Stimulated activated CD8-positive, alpha-beta memory T cell treated with anti-CD3 and anti-CD28 coated beads, Interleukin-15, amount 100 ng/mL, for 24 hours (primary cell): ENCODE results near the gene STX18.

Source experiments
- DNase-seq: peaks from one replicate; pipeline ENCODE4 v3.0.0-alpha.2; 2020; ENCODE audit warnings: low read depth

STX18 gene

DNA sequence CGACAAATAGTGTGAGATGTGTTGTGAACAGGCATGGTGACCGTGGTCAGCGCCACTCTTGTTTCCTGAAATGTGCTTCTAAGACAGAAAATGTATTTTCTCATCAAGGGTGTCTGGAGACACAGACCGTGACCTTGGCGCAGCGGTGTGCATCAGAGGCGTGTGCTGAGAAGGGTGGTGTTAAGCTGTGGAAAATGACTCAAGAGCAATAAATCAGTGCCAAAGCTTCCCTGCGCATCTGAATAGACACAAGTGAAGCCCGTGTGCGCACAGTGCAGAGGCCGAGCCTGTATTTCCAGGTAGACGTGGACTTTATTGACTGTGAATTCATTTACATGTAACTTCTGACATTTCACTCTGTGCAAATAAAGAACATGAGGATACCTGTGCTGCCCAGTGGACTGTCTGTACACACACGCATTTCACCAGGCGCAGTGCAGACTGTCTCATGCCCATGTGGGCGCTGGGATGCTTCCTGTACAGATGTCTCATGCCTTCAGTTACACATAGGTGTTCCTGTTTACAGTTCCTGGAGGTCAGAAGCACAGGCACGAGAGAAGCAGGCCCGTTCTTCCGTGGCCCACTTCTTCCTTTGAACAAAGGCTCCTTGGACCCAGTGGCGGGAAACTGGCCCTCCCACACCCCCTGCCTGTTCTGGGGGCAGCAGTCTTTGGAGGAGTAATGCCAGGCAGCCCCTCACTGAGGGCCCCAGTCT, 123.0 kb downstream of the STX18 start:
- DNase-seq, result no peak

DNA sequence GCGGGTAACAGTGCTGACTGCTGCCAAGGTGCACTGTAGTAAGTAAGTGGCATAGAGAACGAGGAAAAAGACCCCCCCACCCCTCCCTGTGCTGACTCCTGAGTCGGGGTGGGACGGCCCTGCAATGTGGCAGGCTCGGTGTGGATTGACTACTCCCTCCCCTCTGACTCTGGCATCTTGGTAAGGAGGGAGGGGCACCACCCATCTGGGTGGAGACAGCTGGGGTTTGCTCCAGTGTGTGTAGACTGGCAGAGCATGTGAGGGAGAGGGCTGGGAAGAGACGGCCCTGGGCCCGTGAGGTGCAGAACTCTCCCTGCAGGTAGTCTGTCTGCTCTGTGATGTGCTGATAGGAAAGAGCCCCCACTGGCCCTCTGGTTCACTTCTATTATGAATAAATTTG, 124.0 kb downstream of the STX18 start:
- DNase-seq, result no peak

DNA sequence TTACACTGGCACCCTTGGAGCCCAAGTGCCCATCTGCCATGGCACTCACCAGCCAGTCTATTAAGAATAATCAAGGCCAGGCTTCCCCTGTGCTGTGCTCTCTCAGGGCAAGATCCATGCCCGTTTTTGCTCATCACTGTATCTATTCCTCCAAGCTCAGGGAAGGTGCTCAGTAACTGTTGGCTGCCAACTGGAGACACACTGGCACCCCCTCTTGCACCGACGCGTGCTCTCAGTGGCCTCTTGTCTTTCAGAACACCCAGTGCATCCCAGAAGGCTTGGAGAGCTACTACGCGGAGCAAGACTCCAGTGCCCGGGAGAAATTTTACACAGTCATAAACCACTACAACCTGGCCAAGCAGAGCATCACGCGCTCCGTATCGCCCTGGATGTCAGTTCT, 124.9 kb downstream of the STX18 start:
- no peak for DNase-seq

DNA sequence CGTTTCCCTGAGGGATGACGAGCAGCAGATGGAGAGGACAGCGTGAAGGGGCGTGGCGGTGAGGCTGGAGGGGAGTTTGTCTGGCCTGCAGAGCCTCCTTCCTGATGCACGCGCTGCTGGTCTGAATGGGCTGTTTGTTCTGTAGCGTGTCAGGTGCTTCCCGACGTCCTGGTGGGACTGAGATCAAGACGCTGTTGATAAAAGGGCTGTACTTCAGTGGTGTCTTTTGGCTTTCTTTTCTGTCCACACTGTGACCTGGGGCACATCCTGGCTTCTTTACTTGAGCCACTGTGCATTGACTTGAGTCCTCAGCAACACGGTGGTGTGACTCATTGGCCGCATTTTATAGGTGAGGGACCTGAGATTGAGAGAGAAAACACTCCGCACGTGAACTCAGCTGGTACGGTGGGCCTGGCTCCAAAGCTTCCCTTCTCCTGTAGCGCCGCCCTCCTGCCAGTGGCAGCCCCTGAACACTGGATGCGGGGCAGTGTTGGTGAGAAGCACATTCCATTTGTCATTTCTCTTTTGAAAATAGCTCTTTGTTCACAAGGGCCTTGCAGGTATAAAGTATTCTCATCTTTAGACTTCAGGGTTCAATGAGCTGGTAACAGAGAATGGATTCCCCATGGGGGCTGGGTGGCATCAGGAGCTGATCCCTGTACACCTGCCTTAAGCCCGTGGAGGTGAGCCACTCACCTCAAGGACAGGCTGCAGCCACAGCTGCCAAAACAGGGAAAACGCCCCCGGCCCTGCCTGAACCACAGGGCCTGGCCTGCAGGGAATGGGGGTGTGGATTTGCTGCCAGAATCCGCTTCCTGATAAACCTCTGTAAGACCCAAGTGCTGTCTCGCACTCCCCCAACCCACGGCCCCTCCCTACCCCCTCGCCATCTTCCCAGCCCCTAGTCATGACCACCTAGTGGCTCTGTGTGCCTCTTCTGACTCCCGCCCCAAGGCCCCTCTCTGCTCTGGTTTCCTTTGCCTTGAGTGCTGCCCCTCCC, 125.7 kb downstream of the STX18 start:
- no peak for DNase-seq

DNA sequence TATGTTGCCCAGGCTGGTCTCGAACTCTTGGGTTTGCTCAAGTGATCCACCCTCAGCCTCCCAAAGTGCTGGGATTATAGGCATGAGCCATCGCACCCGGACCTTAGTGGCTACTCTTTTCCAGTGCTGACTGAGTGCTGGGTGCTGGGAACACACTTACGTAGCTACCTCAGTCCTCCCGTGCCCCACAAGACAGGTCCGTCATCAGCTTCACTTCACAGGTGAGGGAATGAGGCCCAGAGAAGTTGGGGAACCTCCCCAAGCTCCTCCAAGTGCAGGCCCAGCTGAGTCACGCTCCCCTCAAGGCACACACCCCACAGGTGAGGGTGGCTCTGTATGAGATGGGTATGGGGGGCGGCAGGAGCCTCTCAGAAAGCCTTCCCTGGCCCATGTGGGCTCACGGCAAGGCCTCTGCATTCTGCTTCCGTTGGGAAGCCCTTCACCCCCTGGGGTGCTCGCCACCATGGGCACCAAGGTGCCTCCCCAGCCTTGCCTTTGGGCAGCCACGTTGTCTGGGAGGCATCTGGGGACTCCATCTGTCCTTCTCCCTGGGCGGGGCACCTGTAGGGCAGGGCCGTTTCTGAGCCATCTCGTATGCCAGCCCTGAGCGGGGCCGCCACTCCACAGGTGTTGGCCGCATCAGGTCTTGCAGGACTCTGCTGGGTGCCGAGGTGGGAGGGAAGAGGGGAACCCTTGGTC, 126.6 kb downstream of the STX18 start:
- DNase-seq, result no peak

DNA sequence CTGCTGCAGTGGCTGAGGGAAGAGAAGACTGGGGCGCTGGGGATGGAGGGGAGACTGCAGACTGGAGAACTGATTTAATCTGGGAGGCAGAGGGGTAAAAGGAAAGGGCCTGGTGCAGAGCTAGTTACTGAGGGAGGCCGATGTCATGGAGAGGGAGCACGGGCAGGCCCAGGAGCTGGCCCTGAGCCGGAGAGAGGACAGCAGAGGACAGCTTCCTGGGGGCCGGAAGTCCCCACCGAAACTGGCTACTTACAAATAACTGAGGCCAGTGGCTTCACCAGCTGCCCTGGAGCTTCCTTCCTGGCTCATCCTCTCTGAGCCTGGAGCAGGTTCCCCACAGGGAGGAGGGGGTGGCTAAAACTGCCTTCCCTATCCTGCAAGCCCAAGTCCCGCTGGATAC, 128.0 kb downstream of the STX18 start:
- DNase-seq, result no peak

DNA sequence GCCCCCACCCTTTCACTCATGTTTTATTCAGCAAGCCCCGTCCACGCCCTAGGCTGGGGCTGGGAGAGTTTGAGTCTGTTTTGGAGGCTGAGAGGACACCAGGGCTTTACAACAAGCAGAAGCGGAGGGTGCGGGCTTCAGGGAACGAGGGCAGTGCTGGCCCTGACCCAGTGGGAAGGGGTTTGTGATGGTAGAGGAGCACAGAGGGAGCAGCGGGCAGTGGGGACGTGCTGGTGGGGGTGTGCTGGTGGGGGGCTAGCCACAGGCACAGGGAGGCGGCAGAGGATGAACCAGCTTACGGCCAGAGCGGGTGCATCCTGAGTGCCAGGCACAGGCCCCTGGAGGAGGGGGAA, 128.5 kb downstream of the STX18 start:
- DNase-seq, result no peak

DNA sequence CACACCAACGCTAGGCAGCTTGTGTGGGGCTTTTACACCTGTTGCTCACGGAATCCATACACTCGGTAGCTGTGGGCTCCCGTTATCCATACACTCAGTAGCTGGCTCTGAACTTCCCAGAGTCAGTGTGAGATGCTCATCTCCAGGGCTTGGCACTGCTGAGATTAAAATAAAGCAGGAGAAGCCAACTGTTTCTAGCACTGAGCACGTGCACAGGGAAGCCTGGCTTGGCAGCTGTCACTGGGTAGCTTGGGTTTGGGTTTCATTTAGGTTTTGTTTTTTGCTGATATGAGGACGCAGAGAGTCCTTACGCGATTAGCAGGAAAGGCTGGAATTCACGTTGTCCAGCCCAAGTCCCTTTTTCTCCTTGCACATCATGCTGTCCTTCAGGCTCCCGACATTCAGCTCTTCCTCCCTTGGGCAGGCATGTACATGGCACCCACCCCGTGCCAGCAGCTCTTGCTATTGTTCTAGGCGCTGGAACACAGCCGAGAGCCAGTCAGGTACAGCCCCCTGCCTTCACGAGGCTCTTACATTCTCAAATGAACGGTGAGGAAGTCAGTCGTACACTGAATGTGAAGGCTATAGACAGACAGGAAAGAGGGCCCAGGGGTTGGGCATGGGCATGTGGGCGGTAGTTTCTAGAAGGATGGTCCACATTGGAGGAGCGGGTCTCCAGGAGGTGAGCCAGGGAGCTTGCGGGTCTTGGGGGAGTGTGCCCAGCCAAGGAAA, 129.0 kb downstream of the STX18 start:
- no peak for DNase-seq

DNA sequence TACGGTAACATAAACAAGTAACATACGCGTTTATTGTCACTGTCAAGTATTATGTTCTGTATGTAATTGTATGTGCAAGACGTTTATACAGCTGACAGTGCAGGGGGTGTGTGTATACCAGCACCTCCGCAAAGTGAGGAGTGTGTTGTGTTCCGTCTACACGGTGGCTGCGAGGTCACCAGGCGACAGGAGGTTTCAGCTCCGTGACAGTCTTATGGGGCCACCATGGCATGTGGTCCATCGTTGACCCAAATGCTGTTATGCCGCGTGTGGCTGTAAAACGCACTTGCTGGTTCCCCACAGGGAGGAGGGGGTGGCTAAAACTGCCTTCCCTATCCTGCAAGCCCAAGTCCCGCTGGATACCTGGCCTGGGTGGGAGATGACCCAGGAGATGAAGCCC, 129.9 kb downstream of the STX18 start:
- DNase-seq, result no peak

DNA sequence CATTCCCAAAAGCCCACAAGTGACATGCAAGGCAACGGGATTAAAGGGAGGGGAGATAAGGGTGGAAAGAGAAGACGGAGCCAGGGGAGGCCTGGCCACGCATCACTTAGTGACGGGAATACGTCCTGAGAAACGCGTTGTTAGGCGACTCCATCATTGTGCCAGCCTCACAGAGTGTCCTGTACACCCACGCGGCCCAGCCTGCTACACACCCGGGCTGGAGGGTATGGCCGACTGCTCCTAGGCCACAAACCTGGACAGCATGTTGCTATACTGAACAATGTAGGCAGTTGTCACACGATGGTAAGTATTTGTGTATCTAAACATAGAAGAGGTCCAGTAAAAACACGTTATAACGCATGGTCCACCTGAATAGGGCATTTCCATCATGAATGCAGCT, 131.6 kb downstream of the STX18 start:
- no peak for DNase-seq

DNA sequence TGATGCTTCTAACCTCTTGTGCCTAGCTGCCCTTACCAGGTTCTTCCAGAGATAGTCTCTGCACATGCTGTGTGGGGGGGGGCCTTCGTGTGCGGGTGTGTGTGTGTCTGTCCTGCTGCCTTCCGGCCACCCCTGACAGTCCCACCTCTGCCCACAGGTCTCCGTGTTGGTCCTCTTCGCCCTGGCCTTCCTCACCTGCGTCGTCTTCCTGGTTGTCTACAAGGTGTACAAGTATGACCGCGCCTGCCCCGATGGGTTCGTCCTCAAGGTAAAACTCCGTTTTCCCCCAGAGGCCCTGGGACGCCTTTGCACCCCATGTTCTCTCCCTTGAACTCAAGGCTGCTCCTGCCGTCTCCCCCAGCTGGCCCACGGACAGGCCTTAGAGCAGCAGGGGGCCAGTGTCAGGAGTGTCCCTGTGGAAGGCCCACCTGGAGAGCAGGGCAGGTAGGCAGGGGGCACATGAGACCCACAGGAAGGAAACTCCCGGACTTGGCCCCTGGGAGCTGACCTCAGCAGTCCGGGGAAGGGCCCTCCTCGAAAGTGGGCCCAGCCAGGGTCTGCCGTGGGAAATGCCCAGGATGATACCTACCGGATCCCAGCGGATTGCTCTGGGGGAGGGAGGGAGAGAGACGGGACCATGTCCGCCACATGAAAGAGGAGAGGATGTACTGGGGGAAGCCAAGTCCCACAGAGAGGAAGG, 132.3 kb downstream of the STX18 start:
- no peak for DNase-seq

DNA sequence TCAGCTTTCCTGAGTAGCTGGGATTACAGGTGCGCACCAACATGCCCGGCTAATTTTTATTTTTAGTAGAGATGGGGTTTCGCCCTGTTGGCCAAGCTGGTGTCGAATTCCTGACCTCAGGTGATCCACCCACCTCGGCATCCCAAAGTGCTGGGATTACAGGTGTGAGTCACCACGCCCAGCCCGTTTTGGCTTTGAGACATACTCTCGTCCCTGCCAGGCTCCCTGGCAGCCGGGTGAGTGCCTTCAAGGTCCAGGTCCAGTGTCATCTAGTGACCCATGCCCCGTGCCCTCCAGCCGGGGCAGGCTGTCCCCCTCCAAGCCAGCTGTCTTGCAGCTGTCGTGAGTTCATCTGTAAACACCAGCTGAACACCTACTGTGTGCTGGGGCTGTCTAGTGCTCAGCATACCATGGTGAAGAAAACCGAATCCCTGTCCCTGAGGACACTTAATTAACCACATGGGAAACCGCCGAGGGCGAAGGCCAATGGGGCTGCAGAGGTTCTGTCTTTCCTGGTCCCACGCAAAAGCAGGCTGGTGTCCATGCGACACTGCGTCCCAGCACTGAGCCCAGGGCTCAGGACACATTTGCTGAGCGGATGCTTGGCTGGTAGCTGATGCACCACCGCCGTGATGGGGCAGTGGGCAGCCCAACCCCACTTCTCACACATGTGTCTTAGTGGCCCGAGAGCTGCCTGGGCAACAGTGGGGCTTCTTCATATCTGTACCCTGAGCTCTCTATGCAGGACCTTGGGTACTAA, 133.1 kb downstream of the STX18 start:
- DNase-seq, result no peak

DNA sequence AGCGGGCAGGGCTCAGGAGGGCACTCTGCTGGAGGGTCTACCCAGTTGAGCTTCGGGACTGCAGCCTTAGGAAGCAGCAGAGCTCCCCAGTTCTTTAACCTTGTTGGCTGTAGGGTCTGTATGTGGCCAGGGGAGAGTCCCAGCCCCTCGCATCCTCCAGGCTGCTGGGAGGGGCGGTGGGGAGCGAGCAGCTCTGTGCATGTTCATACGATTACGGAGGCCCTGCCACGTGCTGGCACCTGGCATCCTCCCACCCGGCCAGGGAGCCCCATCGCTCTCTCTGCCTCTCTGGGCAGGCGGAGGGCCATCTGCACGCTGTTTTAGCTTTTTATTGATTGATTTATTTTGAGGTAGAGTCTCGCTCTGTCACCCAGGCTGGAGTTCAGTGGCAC, 133.7 kb downstream of the STX18 start:
- DNase-seq, result no peak

DNA sequence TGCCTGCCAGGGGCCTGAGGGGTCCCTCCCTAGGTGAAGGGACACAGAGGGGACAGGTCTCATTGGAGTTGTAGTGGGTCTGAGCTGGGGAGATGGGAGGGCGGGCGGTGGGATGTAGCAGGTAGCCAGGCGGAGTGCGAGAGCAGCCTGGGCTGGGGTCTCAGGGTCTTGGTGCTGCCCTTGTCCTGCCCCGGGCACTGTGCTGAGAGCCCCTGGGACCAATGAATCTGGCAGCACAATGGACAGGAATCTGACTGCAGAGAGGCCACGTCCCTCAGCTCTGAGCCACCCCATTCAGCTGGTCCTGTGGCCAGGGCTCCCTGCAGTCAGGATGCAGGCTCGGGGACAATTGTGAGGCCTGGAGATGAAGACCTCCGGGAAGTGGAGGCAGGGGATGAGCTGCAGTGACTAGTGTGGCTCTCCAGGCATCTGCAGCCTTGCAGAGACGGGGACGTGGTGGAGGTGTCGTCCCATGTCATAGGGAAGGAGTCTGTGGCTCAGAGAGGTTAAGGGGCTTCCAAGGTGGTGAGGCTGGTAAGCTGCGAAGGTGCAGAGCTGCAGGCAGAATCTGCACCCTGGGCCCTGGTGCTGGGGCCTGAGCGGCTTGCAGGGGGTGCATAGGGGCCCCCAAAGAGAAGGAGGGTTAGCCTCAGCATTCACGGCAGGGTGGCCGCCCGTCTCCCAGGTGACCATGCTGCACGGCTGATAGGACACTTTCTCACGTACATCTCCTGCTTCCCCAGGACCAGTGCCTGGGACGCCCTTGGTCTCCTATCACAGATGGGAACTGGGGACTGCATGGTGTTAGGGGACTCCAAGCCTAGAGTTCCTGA, 134.3 kb downstream of the STX18 start:
- no peak for DNase-seq

DNA sequence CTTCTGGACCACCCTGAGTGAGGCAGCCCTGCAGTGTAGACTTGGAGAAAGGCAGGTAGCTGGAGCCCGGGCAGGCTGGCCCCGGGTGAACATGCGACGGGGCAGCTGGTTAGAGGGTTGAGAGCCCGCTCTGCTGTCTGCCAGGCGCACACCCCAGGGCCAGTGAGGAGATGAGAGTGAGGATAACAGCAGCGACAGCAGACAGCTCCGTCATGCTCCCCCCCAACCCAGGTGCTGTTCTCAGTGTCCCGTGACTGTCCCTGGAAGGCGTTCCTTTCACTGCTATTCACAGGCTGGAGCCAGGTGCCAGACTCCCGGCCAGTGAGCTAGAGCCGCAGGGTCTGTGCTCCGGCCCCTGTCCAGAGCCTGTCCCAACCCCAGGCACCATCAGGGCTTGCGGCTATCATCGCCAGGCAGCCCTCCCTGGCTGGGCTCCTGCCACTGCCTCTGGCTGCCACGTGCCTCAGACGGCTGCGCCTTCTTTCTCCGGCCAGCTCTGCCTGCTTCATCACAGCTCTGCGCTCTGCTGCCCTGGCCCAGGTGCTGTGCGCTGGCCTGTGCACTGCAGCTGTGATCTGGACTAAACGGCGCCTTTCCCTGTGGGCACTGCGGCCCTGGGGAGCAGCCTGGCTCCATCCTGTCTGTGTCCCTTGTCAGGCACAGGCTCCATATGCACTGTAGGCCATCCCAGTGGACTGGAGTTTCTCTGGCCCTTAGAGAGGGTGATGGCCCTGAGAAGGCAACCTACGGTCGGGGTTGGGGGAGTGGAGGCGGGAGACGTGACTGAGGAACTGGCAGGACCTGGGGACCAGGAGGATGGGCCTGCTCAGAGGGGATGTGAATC, 135.2 kb downstream of the STX18 start:
- DNase-seq, result no peak

DNA sequence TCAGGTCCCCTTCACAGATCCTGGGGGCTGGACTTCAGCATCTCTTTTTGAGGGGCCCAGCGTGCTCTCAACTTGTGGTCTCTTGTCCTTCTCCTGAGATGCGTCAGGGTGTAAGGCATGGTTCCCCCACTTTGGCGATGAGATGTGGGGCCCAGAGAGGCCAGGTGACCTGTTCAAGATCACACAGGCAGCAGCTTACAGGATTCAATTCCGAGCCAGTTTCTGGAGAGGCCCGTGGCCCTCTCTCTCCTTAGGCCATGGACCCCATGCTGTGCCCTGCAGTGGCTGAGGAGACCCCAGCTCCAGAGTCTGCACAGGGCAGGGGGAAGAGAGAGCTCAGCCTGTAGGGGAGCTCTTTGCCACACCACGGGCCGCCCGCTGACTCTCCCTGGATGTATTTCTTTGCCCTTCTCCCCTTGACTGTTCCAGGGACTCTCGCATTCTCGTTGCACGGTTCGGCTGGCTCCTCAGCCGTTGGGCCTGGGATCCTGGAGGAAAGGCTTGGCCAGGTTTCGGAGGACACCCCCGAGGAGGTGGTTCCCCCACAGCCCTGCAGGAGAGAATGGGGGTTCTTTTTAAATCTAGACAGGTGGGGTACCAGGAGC, 136.4 kb downstream of the STX18 start:
- DNase-seq, result no peak

DNA sequence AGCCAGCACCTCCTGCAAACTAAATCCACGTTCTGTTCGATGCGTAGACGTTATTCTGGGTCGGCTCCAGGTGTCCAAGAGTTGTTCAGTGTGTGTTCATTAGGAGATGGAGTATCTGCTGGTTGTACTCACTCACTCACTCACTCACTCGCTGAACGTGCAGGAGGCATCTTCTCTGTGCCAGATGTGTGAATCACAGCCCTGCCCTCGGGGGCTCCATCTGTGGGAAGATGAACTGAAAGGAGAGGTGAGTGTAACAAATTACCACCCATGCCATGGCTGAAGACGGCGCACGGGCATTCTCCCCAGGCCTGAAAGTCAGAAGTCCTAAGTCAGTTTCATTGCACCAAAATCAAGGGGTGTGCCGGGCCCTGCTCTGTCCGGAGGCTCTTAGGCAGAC, 138.9 kb downstream of the STX18 start:
- DNase-seq, result no peak

DNA sequence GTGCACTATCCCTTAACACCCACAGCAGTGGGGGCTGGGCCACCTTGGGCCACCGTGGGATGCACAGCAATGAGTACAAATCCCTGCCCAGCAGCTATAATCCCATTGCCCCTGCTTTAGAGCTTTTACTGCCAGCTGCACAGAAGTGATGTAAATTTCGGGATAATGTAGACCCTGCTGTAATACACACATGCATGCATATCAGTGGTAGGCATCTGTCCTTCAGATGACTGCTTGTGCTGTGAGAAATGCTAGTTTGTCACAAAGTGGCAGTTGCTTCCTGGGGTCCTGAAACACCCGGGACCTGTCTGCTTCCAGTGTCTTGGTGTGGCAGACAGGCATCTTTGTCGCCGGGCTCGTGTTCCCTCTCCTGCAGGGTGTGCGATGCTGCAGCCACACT, 140.8 kb downstream of the STX18 start:
- DNase-seq, result no peak

DNA sequence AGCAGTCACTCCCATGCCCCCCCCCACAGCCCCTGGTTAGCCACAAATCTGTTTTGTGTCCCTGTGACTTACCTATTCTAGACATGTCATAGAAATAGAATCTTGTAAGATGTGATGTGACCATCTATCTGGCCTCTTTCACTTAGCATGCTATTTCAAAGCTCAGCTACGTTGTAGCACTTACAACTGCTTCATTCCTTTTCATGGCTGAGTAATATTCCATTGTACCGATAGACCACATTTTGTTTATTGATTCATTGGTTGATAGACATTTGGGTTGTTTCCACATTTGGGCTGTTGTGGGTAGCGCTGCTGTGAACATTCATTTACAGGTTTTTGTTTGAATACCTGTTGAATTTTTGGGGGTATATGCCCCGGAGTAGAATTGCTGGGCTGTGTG, 143.4 kb downstream of the STX18 start:
- no peak for DNase-seq
